Vagina (tissue), 2 donors: ENCODE measurements around the gene VILL. TPM values are rescaled to one million over a fixed set of nuclear protein-coding genes. Genes with fewer than 3 reads are reported as not detected.

Experiments
- DNase-seq, 2 donors: peaks; one replicate each; pipeline ENCODE4 v3.0.0-alpha.2; 2017; ENCODE audit errors: extremely low spot score in 2 of 2
- H3K27ac ChIP-seq: fragments of 200-600 bp; sonication (generic); one replicate; pipeline ENCODE4 v1.5.1; 2019
- H3K27me3 ChIP-seq: fragments of 200-600 bp; sonication (generic); one replicate; pipeline ENCODE4 v1.5.1; 2019
- H3K36me3 ChIP-seq, 2 donors: fragments of 200-600 bp; sonication (generic); one replicate each; pipeline ENCODE4 v1.5.1; 2017 to 2019
- H3K4me1 ChIP-seq: fragments of 200-600 bp; sonication (generic); one replicate; pipeline ENCODE4 v1.5.1; 2019
- H3K4me3 ChIP-seq, 2 donors: fragments of 200-600 bp; sonication (generic); 1 replicate in 1 of 2; 2 replicates in 1 of 2; pipeline ENCODE4 v1.5.1; 2016 to 2019
- H3K9me3 ChIP-seq: fragments of 200-600 bp; sonication (generic); one replicate; pipeline ENCODE4 v1.5.1; 2019
- POLR2A ChIP-seq, 2 donors: fragments of 450-650 bp; IDR thresholded peaks; one replicate each; pipeline ENCODE4 v1.6.1; 2017; ENCODE audit warnings: antibody characterized with exemption in 2 of 2, mild to moderate bottlenecking in 2 of 2, moderate library complexity in 2 of 2
- POLR2AphosphoS5 ChIP-seq, 2 donors: sonication (generic); formaldehyde crosslinking; IDR thresholded peaks; one replicate each; pipeline ENCODE4 v1.9.0; 2017; ENCODE audit warnings: antibody characterized with exemption in 2 of 2, mild to moderate bottlenecking in 2 of 2, low read depth in 1 of 2; ENCODE audit not compliant: insufficient read depth in 1 of 2
- intact Hi-C: fragments of 100-400 bp; cut with DNase I; formaldehyde crosslinking; loops from one replicate; pipeline ENCODE4 v1.15.1; 2023
- total RNA-seq: library from RNA; depleted of rRNA; stranded (reverse); fragments of >200 nt; gene quantifications from one replicate; pipeline ENCODE4 v1.2.3, GENCODE V29; 2016
- TF ChIP-seq, protein P1 (sequence below), 3 experiments: fragments of 450-650 bp in 2 of 3; fragments of 200-600 bp in 1 of 3; sonication (generic) in 1 of 3; IDR thresholded peaks; one replicate each; pipeline ENCODE4 v1.5.1; 2017 to 2019; ENCODE audit warnings: antibody characterized with exemption in 3 of 3, mild to moderate bottlenecking in 2 of 3, moderate library complexity in 2 of 3

Gene VILL
- total RNA-seq, 1 donor from 2014 or later: 7.9 TPM

DNA sequence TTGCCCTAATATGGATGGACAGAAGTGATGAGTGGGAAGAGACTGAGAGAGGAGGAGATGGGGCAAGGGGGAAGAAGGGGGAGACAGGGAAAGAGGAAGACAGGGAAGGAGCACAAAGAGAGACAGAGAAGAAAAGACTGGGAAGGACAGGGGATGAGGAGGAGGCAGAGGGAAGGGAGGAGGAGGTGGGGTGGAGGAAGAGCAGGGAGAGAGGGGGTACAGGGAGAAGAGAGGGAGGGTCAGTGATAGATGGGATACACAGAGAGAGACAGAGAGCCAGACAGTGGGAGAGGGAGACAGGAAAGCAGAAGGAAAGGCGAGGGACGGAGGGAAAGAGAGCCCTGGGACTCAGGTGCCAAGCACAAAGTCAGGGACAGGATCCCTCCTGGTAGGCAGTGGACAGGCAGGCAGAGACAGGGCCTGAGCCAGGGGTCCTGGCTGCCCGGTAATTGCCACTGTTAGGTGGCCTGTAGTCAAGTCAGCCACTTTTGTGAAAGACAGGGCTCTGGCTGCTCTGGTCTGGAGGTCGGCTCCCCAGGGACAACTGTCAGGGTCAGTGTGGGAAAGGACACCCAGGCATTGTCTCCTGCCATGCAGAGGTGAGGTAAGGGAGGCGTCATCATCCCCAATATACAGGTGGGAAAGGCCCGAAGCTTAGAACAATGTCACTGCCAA is 9.8 kb downstream of the VILL start:
- TF ChIP-seq POLR2AphosphoS5 (IDR thresholded peaks at IDR 0.05; ENCODE audit: insufficient read depth in 1 of 2, low read depth in 1 of 2): no peak
- Histone ChIP-seq H3K36me3 (peaks cover 4 to 9% of the 10 kb centered on the region in 2 donors), H3K9me3 (no peaks in the 10 kb centered on the region), H3K27me3 (no peaks in the 10 kb centered on the region), H3K27ac (no peak overlapping the region), H3K4me3 (no peak overlapping the region), H3K4me1 (peaks cover 46% of the 10 kb centered on the region)
- intact Hi-C loops: loop anchor here (10.0 kb wide), 1 partner anchor 146 kb away; no protein-coding TSS in a partner anchor
- no peak for DNase-seq

DNA sequence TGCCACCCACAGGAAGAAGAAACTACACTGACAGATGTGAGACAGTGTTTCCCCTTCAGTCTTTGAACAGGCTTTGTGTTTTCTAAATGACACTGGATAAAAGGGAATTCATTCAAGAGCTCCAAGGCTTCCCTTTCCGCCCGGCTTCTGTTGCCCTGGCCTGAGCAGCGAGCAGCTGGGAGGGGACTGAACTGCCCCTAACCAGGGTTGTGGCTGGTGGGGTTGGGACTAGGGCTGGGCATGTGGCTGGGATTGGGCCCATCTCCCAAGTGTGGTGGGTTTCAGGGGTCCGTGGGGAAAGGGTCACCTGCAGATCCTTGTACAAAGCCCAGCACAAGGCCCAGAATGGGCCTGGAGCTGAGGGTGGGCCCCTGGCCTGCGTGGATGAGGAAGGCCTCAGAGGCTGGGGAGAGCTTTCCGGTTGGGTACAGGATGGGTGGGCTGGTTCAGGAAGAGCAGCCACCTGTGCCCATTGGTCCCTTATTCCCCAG is 10.4 kb downstream of the VILL start:
- DNase-seq: no peak
- no peaks in the 10 kb centered on the region for H3K27me3 ChIP-seq
- intact Hi-C loops: loop anchor here (10.0 kb wide), 1 partner anchor 146 kb away; no protein-coding TSS in a partner anchor
- peaks cover 4 to 9% of the 10 kb centered on the region in 2 donors for H3K36me3 ChIP-seq
- H3K27ac ChIP-seq: no peak overlapping the region
- H3K4me3 ChIP-seq: no peak overlapping the region
- H3K4me1 ChIP-seq: peaks cover 50% of the 10 kb centered on the region
- no peaks in the 10 kb centered on the region for H3K9me3 ChIP-seq
- no peak for TF ChIP-seq POLR2A (IDR thresholded peaks at IDR 0.05)

DNA sequence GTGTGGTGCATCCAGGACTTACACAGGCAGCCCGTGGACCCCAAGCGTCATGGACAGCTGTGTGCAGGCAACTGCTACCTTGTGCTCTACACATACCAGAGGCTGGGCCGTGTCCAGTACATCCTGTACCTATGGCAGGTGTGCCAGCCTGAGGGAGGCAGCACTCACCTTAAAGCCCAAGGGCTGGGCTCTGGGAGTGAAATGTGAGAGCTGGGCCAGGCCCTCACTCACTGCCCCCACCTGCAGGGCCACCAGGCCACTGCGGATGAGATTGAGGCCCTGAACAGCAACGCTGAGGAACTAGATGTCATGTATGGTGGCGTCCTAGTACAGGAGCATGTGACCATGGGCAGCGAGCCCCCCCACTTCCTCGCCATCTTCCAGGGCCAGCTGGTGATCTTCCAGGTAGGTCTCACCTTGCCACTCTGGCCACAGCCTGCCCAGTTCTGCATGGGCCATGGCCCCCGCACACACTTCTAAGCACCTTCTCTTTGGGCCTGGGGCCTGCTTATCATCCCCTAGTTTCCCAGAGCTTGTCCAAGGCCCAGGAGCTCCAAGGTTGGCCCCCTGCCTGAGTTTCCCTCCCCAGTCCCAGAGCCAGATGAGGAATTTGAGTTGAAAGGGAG is 11.0 kb downstream of the VILL start:
- no peaks in the 10 kb centered on the region for H3K9me3 ChIP-seq
- intact Hi-C loops: loop anchor here (10.0 kb wide), 1 partner anchor 147 kb away; no protein-coding TSS in a partner anchor
- no peak overlapping the region for H3K4me3 ChIP-seq
- H3K36me3 ChIP-seq: peaks cover 4 to 9% of the 10 kb centered on the region in 2 donors
- TF ChIP-seq POLR2AphosphoS5 (IDR thresholded peaks at IDR 0.05; ENCODE audit: insufficient read depth in 1 of 2, low read depth in 1 of 2) (no peak), POLR2A (IDR thresholded peaks at IDR 0.05) (no peak)
- TF ChIP-seq, protein P1, sequence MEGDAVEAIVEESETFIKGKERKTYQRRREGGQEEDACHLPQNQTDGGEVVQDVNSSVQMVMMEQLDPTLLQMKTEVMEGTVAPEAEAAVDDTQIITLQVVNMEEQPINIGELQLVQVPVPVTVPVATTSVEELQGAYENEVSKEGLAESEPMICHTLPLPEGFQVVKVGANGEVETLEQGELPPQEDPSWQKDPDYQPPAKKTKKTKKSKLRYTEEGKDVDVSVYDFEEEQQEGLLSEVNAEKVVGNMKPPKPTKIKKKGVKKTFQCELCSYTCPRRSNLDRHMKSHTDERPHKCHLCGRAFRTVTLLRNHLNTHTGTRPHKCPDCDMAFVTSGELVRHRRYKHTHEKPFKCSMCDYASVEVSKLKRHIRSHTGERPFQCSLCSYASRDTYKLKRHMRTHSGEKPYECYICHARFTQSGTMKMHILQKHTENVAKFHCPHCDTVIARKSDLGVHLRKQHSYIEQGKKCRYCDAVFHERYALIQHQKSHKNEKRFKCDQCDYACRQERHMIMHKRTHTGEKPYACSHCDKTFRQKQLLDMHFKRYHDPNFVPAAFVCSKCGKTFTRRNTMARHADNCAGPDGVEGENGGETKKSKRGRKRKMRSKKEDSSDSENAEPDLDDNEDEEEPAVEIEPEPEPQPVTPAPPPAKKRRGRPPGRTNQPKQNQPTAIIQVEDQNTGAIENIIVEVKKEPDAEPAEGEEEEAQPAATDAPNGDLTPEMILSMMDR (IDR thresholded peaks at IDR 0.05): no peak
- H3K4me1 ChIP-seq: peaks cover 50% of the 10 kb centered on the region
- no peak for DNase-seq
- no peaks in the 10 kb centered on the region for H3K27me3 ChIP-seq
- no peak overlapping the region for H3K27ac ChIP-seq

DNA sequence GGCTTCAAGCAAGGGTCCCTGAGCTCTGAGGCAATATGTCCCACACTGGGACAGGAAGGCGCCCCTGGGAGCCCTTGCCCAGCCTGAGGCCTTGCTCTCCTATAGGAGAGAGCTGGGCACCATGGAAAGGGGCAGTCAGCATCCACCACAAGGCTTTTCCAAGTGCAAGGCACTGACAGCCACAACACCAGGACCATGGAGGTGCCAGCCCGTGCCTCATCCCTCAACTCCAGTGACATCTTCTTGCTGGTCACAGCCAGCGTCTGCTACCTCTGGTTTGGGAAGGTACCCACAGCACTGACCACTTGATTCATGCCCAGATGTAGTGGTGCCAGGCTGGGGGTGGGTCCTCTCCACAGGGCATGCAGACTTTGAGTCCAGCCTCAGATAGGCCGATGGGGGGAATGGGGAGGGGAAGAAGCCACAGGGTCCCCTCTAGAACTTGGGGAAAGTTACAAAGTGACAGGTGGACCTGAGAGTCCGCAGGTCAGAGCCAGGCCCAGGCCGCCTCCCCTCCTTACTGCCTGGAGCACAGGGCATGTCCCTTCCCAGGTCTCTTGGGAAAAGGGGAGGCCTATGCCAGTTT is 11.8 kb downstream of the VILL start:
- TF ChIP-seq, protein P1 (IDR thresholded peaks at IDR 0.05): no peak
- TF ChIP-seq POLR2A (IDR thresholded peaks at IDR 0.05) (no peak), POLR2AphosphoS5 (IDR thresholded peaks at IDR 0.05; ENCODE audit: insufficient read depth in 1 of 2, low read depth in 1 of 2) (no peak)
- intact Hi-C loops: loop anchor here (10.0 kb wide), 1 partner anchor 148 kb away; no protein-coding TSS in a partner anchor
- Histone ChIP-seq H3K4me3 (no peak overlapping the region), H3K27me3 (no peaks in the 10 kb centered on the region), H3K9me3 (no peaks in the 10 kb centered on the region), H3K4me1 (peaks cover 42% of the 10 kb centered on the region), H3K36me3 (peaks cover 4 to 16% of the 10 kb centered on the region in 2 donors), H3K27ac (no peak overlapping the region)
- no peak for DNase-seq

DNA sequence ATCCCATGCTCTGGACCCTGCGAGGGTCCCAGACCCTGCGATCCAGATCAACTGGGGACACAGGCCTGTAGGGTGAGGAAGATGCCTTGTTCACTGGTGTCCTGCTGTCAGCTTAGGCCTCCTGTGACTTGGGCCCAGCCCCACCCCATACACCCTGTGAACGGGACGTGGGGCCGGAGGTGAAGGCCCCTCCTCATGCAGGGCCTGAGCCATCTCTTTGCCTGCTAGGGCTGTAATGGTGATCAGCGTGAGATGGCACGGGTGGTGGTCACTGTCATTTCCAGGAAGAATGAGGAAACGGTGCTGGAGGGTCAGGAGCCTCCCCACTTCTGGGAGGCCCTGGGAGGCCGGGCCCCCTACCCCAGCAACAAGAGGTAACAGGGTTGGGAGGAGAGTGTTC is 12.4 kb downstream of the VILL start:
- H3K4me1 ChIP-seq: peaks cover 37% of the 10 kb centered on the region
- TF ChIP-seq POLR2A (IDR thresholded peaks at IDR 0.05) (no peak), POLR2AphosphoS5 (IDR thresholded peaks at IDR 0.05; ENCODE audit: insufficient read depth in 1 of 2, low read depth in 1 of 2) (no peak)
- TF ChIP-seq, protein P1 (IDR thresholded peaks at IDR 0.05): no peak
- no peak for DNase-seq
- peak overlapping the region; percentile 61 for H3K27ac ChIP-seq
- intact Hi-C loops: loop anchor here (10.0 kb wide), 1 partner anchor 148 kb away; no protein-coding TSS in a partner anchor
- H3K9me3 ChIP-seq: no peaks in the 10 kb centered on the region
- H3K27me3 ChIP-seq: no peaks in the 10 kb centered on the region
- H3K4me3 ChIP-seq: no peak overlapping the region
- H3K36me3 ChIP-seq: peaks cover 4 to 19% of the 10 kb centered on the region in 2 donors
